Lower lobe of right lung (tissue), 2 donors: ENCODE measurements around the gene SLC9A9. TPM values are rescaled to one million over a fixed set of nuclear protein-coding genes. Genes with fewer than 3 reads are reported as not detected.

Source experiments
- ATAC-seq, 2 donors: fragments of 200-7000 bp; cut with Tn5 transposase; one replicate each; pipeline ENCODE4 v1.9.1; 2020 to 2022; ENCODE audit warnings: mild to moderate bottlenecking in 2 of 2, moderate library complexity in 2 of 2
- DNase-seq: peaks from one replicate; pipeline ENCODE4 v3.0.0-alpha.2; 2020
- H3K27ac ChIP-seq: fragments of 200-600 bp; one replicate; pipeline ENCODE4 v1.8.0; 2022
- H3K27me3 ChIP-seq: fragments of 200-600 bp; one replicate; pipeline ENCODE4 v1.8.0; 2022; ENCODE audit warnings: low read depth
- H3K36me3 ChIP-seq: fragments of 200-600 bp; one replicate; pipeline ENCODE4 v1.8.0; 2022; ENCODE audit warnings: mild to moderate bottlenecking
- H3K4me1 ChIP-seq: fragments of 200-600 bp; one replicate; pipeline ENCODE4 v1.8.0; 2022
- H3K4me3 ChIP-seq: fragments of 200-600 bp; one replicate; pipeline ENCODE4 v1.8.0; 2022; ENCODE audit warnings: mild to moderate bottlenecking
- H3K9me3 ChIP-seq: fragments of 200-600 bp; one replicate; pipeline ENCODE4 v1.8.0; 2022
- intact Hi-C: fragments of 100-400 bp; cut with DNase I; formaldehyde crosslinking; loops from one replicate; pipeline ENCODE4 v1.11.0; 2022
- total RNA-seq: library from RNA; stranded (reverse); fragmentation: NEBNext Ultra II Directional; extraction: Animal tissue kit (Norgen Biotek cat#: 25700); gene quantifications from one replicate; pipeline ENCODE4 v1.2.1, GENCODE V29; 2021
- TF ChIP-seq, protein P1 (sequence below): fragments of 200-600 bp; IDR thresholded peaks from one replicate; pipeline ENCODE4 v1.8.0; 2022; ENCODE audit warnings: antibody characterized with exemption, mild to moderate bottlenecking
- donor health status: DM: no; HTN: yes; CAD: no; lungs with severe emphysema.

SLC9A9 gene
- total RNA-seq, 1 donor from 2014 or later = 15.6 TPM

GRCh38 chr3:143831208-143831607 is 17.1 kb downstream of the SLC9A9 start:
- H3K4me3 ChIP-seq = no peak overlapping the region
- H3K9me3 ChIP-seq = no peaks in the 10 kb centered on the region
- peak overlapping the region; percentile 9 for H3K27ac ChIP-seq
- DNase-seq (no peak), ATAC-seq (peak in 1 of 2 donors; percentile 7)
- TF ChIP-seq, protein P1, sequence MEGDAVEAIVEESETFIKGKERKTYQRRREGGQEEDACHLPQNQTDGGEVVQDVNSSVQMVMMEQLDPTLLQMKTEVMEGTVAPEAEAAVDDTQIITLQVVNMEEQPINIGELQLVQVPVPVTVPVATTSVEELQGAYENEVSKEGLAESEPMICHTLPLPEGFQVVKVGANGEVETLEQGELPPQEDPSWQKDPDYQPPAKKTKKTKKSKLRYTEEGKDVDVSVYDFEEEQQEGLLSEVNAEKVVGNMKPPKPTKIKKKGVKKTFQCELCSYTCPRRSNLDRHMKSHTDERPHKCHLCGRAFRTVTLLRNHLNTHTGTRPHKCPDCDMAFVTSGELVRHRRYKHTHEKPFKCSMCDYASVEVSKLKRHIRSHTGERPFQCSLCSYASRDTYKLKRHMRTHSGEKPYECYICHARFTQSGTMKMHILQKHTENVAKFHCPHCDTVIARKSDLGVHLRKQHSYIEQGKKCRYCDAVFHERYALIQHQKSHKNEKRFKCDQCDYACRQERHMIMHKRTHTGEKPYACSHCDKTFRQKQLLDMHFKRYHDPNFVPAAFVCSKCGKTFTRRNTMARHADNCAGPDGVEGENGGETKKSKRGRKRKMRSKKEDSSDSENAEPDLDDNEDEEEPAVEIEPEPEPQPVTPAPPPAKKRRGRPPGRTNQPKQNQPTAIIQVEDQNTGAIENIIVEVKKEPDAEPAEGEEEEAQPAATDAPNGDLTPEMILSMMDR = no peak
- intact Hi-C loops = no loop called here
- H3K4me1 ChIP-seq = peaks cover 21% of the 10 kb centered on the region
- no peaks in the 10 kb centered on the region for H3K36me3 ChIP-seq
- H3K27me3 ChIP-seq = no peaks in the 10 kb centered on the region

DNA sequence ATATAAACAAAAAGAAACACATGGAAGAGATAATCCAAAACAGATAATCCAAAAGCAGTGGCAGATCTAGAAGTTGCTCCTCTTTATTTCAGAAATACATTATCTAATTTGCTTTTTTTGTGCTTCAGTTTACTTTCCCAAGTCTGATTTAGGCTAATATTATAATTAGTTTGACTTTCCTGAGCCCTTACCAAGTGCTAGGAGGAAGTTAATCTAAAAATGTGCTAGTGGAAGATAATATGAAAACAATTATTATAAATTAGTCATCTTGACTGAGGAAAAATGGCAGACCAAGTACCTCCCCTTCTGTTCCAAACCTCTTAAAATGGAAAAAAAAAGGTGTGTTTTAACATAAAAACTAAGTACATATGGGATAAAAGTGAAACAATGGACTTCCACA is 17.5 kb downstream of the SLC9A9 start:
- Histone ChIP-seq H3K4me3 (no peak overlapping the region), H3K36me3 (no peaks in the 10 kb centered on the region), H3K9me3 (no peaks in the 10 kb centered on the region), H3K27me3 (no peaks in the 10 kb centered on the region), H3K4me1 (peaks cover 23% of the 10 kb centered on the region), H3K27ac (no peak overlapping the region)
- no peak for DNase-seq
- intact Hi-C loops = no loop called here
- TF ChIP-seq, protein P1 = no peak
- peak in 1 of 2 donors; percentile 11 for ATAC-seq

- no peaks in the 10 kb centered on the region for H3K27me3 ChIP-seq
- no peak overlapping the region for H3K27ac ChIP-seq
- no peak overlapping the region for H3K4me3 ChIP-seq
- peaks cover 31% of the 10 kb centered on the region for H3K4me1 ChIP-seq
- H3K36me3 ChIP-seq = no peaks in the 10 kb centered on the region
- TF ChIP-seq, protein P1 = no peak
- H3K9me3 ChIP-seq = no peaks in the 10 kb centered on the region
- DNase-seq = no peak
- peak in 1 of 2 donors; percentile 36 for ATAC-seq
- intact Hi-C loops = no loop called here
These were observed 18.2 kb downstream of the SLC9A9 start for GRCh38 chr3:143830063-143830462.

GRCh38 chr3:143827425-143827824 is 20.8 kb downstream of the SLC9A9 start:
- H3K4me1 ChIP-seq = peaks cover 45% of the 10 kb centered on the region
- no peak for DNase-seq

GRCh38 chr3:143826296-143826695 is 22.0 kb downstream of the SLC9A9 start:
- no peak overlapping the region for H3K4me3 ChIP-seq
- no peaks in the 10 kb centered on the region for H3K27me3 ChIP-seq
- DNase-seq = no peak
- intact Hi-C loops = no loop called here
- H3K9me3 ChIP-seq = no peaks in the 10 kb centered on the region
- H3K4me1 ChIP-seq = peaks cover 48% of the 10 kb centered on the region
- ATAC-seq = peak; percentile 50 to 74
- no peaks in the 10 kb centered on the region for H3K36me3 ChIP-seq
- TF ChIP-seq, protein P1 = no peak
- peak overlapping the region; percentile 16 for H3K27ac ChIP-seq

More at GRCh38 chr3:143827425-143827824, 20.8 kb downstream of the SLC9A9 start:
- TF ChIP-seq, protein P1 = no peak
- no peak overlapping the region for H3K27ac ChIP-seq
- H3K4me3 ChIP-seq = no peak overlapping the region
- H3K9me3 ChIP-seq = no peaks in the 10 kb centered on the region
- H3K27me3 ChIP-seq = no peaks in the 10 kb centered on the region
- intact Hi-C loops = no loop called here
- no peaks in the 10 kb centered on the region for H3K36me3 ChIP-seq
- ATAC-seq = peak in 1 of 2 donors; percentile 47

DNA sequence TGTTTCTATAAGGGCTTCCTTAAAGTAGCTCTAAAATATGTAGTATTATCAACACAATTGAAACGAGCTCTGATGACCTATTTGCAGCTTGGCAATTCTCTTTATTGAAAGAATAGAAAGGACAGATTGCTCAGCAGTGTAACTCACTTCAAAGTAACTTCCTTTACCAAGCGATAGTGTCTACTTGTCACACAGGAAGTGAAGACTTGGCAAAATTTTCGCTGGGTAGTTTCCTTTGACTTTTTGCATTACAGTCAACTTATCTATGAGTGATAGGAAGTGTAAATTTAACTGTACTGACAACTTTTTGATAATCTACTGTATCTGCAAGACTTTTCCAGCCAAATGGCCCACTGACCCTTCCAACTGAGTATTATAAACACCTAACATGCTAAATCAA is 22.8 kb downstream of the SLC9A9 start:
- Histone ChIP-seq H3K4me1 (peaks cover 43% of the 10 kb centered on the region), H3K36me3 (no peaks in the 10 kb centered on the region), H3K27ac (peak overlapping the region; percentile 16), H3K27me3 (no peaks in the 10 kb centered on the region), H3K9me3 (no peaks in the 10 kb centered on the region), H3K4me3 (no peak overlapping the region)
- ATAC-seq (peak in 1 of 2 donors; percentile 11), DNase-seq (no peak)
- TF ChIP-seq, protein P1 = no peak
- intact Hi-C loops = no loop called here
